Gastrocnemius medialis (tissue), 4 donors: ENCODE results near the gene MRPS10.

ENCODE experiments used
- CTCF ChIP-seq, 5 experiments: fragments of 450-650 bp in 3 of 5; fragments of 200-600 bp in 2 of 5; sonication (generic) in 2 of 5; IDR thresholded peaks in 4 of 5; conservative IDR thresholded peaks in 1 of 5; 1 replicate in 4 of 5; 2 replicates in 1 of 5; pipeline ENCODE4 v1.5.1; 2016 to 2019; ENCODE audit warnings: antibody characterized with exemption in 5 of 5, mild to moderate bottlenecking in 3 of 5, moderate library complexity in 3 of 5
- POLR2A ChIP-seq, 2 donors: fragments of 450-650 bp; IDR thresholded peaks; one replicate each; pipeline ENCODE4 v1.6.1; 2017; ENCODE audit warnings: antibody characterized with exemption in 2 of 2, mild to moderate bottlenecking in 2 of 2, moderate library complexity in 2 of 2

- TF ChIP-seq CTCF (IDR thresholded peaks at IDR 0.05 in 4 of 5, conservative IDR thresholded peaks at IDR 0.05 in 1 of 5) (no peak), POLR2A (IDR thresholded peaks at IDR 0.05) (no peak)
Observed at GRCh38 chr6:42226645-42227143, 9.0 kb upstream of the MRPS10 start.
